NCI-H1694 treated with DMSO at 0.1 percent for 48 hours (cell line): Measurements from ENCODE around the gene PTCD2.
"Not testable (repeated sequence)": the region's sequence is repeated elsewhere in the genome, so short reads cannot be mapped to it uniquely, and the experiment has no call there.

ENCODE experiments used
- DNase-seq: peaks from one replicate; lab custom pipeline; 2025; lab: John Stamatoyannopoulos, UW

The PTCD2 gene

GRCh38 chr5:72298136-72298535, 22.0 kb upstream of the PTCD2 start:
- DNase-seq, result not testable (repeated sequence)

- DNase-seq, result no peak
Measured at GRCh38 chr5:72298711-72299110, 21.5 kb upstream of the PTCD2 start.

GRCh38 chr5:72300590-72301339, 19.4 kb upstream of the PTCD2 start:
- DNase-seq, result no peak

GRCh38 chr5:72301557-72301956, 18.6 kb upstream of the PTCD2 start:
- peak; percentile 56 for DNase-seq

GRCh38 chr5:72302171-72302570, 18.0 kb upstream of the PTCD2 start:
- DNase-seq, result no peak

DNA sequence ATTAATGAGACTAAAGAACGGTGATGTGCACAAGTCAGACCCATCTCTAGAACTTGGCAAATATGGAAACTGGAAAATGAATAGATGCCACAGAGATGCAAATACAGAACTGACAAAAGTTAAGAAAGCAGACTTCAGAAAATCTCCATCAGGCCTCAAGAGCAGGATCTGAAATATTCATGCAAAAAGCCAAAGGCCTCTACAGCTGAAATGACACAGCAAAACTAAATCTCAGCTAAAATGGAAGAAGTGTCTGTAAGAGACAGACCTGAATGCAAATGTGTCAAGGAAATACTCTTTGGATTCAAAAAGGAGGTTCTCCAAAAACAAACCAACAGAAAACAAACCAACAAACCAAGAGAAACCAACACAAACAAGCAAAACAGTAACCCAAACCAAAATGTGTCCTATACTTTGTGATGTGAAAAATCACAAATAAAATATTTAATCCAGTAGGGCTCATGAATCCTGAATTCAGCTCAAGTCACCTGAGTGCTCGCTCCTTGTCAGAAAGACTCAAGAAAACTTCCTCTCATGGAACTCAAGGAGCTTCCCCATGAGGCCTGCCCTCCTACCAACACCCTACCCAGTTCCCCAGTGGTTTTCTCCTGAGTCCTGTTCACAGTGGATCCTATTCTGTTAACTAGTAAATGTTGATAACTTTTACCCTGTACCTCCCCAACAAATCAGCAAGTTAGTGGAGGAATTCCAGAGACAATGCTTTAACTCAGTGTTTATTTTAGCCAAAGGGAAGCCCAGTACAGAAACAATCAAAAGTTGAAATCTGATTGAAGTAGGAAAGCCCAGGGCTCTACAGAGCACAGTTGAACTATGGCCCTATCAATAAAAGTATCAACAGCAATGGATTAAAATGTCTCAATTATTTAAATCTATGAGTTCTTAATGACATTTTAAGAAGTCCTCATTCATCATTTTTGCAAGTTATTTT, 14.7 kb upstream of the PTCD2 start:
- no peak for DNase-seq

DNA sequence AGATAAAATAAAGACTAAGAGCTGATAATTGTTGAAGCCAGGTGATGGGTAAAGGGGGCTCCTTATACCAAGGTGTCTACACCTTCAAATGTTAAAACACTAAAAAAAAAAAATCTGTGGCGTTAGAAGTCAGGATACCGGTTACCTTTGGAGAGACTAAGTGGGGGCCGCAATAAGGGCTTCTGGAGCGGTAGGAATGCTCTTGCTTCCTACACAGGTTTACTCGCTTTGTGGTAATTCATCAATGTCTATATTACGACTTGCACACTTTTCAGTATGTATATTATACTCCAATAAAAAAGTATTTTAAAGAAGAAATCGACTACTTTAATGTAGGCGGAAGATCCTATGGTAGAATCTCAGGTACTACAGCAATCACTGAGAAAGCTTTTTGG, 12.6 kb upstream of the PTCD2 start:
- DNase-seq, result peak; percentile 54

DNA sequence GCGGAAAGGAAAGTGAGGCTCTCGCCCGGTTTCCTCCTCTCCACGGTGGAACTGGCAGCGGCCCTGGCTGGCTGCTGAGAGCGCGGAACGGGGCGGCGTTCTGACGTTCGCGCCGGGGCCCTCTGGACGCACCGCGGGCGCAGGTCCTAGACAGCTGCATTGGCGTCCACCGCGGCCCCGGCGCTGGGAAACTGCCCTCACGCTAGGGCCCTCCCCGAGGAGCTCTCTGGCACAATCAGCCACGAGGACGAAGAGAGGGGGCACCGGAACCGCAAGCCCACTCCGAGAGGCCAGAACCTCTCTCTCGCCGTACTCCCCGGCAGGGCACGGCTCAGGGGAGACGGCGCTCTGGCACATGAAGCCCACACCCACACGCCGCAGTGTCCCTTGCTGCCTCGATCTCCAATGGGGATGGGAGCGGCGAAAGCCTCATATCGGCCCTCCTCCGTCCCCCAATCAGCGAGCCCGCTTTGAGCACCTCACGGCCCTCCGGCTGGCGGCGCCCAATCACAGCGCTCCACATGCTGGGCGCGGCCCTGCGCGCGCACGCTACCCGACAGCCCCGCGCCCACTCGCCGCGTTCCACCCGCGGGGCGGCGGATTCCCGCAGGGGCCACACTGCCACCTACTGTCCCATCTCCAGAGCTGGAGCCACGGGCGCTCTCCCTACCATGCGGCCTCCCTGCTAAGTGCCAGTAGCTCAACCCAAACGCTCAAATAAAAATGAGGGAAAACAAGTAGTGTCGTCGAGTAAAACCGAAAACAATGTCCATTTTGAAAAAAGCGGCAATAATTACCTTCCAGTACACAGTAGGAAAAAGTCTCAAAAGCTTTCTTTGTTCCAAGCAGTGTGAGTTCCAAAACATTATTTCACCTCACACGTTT, 12.0 kb upstream of the PTCD2 start:
- peak; percentile 95 for DNase-seq

DNA sequence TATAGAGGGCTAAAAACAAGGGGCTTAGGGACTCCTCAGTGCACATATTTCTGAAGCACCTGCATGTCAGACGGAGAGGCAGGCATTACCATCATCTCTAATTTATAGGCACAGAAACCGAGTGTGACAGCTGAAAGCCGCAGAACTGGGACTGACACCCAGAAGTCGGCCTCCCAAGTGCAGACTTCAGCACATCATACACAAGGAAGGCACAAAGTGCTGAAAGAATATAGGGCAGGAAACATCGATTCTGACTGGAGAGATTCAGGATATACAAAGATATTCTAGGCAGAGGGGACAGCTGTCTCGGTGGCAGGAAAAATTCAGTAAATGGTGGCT, 11.4 kb upstream of the PTCD2 start:
- DNase-seq, result no peak

DNA sequence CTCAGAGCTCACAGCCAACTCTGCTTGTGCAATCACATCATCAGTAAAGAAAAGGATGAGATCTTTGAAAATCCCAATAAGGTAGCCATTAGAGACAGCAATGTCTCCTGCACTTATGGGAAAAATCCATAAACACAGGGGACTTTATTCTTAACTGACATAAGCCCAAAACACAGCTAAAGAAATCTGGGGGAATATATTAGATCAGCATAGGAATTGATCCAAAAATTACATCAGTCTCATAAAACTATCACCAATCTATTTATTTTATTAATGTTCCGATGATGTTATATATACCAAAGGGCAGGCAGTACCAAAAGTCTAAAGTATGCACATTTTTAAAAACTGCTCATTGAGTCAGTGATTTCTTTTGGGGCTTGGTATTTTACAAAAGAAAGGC, 7.0 kb upstream of the PTCD2 start:
- no peak for DNase-seq

- DNase-seq, result no peak
Measured at GRCh38 chr5:72314571-72315172, 5.5 kb upstream of the PTCD2 start.

GRCh38 chr5:72319435-72319975, 668 bp upstream of the PTCD2 start:
- not testable (repeated sequence) for DNase-seq

GRCh38 chr5:72324189-72324825, 4.1 kb downstream of the PTCD2 start:
- no peak for DNase-seq

- DNase-seq, result peak; percentile 41
Measured at GRCh38 chr5:72325566-72326305, 5.6 kb downstream of the PTCD2 start.

DNA sequence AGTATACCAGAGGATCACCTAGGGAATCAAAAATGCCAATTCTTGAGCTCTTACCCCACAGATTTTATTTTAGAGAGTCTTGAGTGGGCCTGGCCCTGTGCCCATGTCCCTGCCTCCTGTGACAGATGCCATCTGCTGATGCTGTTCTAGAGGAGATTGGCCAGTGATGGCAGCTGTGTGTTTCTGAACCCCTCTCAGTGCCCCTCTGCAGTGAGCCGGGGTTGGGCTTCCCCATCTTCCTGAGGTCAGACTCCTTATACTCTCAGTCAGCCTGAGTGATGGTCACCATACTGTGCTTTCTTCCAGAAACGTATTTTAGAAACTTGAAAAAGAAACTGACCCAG, 6.1 kb downstream of the PTCD2 start:
- peak; percentile 61 for DNase-seq

GRCh38 chr5:72328172-72328571, 8.0 kb downstream of the PTCD2 start:
- peak; percentile 94 for DNase-seq

DNA sequence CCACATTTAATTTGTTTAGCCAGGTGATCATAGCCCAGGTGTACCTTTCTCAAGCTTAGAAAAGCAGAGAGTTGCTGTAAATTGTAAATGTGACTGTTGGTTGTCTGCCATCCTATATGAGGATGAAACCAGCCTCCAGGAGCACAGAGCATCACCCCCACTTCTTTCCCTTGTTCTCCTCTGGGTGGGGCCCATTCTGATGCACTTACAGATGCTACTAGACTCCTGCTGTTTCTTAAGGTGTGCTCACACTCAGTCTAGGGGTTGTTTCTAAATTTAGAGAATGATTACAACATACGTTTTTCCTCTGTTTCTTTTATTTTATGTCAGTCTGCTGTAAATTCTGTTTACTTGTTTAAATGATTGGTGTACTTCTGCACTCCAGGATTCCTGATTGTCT, 10.5 kb downstream of the PTCD2 start:
- DNase-seq, result no peak

GRCh38 chr5:72337159-72337558, 17.0 kb downstream of the PTCD2 start:
- DNase-seq, result no peak

GRCh38 chr5:72338689-72339209, 18.6 kb downstream of the PTCD2 start:
- no peak for DNase-seq

GRCh38 chr5:72346398-72346797, 26.2 kb downstream of the PTCD2 start:
- DNase-seq, result no peak
